GM21786 (cell line): ENCODE results near the gene MPG.
"Not testable (repeated sequence)": the region's sequence is repeated elsewhere in the genome, so short reads cannot be mapped to it uniquely, and the experiment has no call there.

Source experiments
- ATAC-seq: cut with Tn5 transposase; IDR thresholded peaks from one replicate; pipeline ENCODE4 v1.9.1; 2021; ENCODE audit not compliant: unreplicated experiment

The MPG gene

GRCh38 chr16:112153-112840, 34.3 kb downstream of the MPG start:
- ATAC-seq: no peak

GRCh38 chr16:114327-114726, 36.3 kb downstream of the MPG start:
- no peak for ATAC-seq

- ATAC-seq: no peak
Observed at GRCh38 chr16:116015-116414, 38.0 kb downstream of the MPG start.

- ATAC-seq: no peak
Observed at GRCh38 chr16:117379-118365, 39.6 kb downstream of the MPG start.

DNA sequence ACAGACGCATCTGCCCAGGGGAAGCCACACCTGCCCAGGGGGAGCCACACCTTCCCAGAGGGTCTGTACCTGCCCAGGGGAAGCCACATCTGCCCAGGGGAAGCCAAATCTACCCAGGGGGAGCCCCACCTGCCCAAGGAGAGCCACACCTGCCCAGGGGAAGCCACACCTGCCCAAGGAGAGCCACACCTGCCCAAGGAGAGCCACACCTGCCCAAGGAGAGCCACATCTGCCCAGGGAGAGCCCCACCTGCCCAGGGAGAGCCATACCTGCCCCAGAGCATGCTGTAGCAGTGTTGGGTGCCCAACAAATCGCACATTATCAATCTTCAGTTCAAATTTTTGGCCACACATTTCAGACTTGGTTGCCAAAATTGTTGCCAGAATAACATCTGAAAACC, 40.8 kb downstream of the MPG start:
- no peak for ATAC-seq

DNA sequence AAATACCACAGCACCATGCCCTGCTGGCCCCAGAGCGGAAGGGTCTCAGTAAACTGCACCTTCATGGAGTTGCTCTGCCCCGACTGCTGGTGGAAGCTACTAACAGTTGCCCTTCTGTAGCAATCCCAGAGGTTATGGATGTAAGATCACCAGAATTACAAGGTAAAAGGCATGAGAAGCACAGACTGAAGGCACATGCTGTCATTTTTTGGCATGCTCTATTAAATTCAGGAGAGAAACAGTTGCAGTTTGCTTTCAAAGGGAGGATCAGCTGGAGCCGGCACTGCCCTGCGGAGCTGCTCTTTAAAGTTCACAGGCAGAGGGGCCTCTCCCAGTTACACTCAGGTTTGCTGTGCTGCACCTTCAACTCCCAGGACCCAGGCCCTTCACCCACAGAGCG, 41.3 kb downstream of the MPG start:
- no peak for ATAC-seq

- ATAC-seq: no peak
Observed at GRCh38 chr16:119835-120491, 41.9 kb downstream of the MPG start.

- ATAC-seq: no peak
Observed at GRCh38 chr16:120756-121155, 42.7 kb downstream of the MPG start.

- ATAC-seq: no peak
Observed at GRCh38 chr16:122361-122760, 44.3 kb downstream of the MPG start.

DNA sequence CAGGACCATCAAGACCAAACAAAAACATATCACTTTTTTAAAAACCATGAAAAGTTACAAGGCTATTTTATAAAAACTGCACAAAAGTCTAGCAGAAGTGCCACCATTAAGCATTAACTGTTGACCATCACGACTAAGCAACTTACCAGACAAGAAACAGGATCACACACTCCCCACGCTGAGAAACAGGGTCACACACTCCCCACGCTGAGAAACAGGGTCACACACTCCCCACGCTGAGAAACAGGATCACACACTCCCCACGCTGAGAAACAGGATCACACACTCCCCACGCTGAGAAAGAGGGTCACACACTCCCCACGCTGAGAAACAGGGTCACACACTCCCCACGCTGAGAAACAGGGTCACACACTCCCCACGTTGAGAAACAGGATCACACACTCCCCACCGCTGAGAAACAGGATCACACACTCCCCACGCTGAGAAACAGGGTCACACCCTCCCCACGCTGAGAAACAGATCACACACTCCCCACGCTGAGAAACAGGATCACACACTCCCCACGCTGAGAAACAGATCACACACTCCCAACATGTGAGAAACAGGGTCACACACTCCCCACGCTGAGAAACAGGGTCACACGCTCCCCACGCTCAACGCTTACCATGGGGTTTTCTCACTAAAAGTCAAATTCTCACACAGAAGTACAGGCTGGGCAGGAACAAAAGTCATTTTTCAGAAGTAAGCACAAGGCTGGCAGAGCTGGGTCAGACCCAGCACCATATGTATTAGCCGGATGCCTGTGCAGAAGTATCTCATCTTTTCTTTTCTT, 45.7 kb downstream of the MPG start:
- ATAC-seq: not testable (repeated sequence)

- ATAC-seq: no peak
Observed at GRCh38 chr16:125011-125410, 47.0 kb downstream of the MPG start.

- no peak for ATAC-seq
Observed at GRCh38 chr16:129075-129474, 51.0 kb downstream of the MPG start.

DNA sequence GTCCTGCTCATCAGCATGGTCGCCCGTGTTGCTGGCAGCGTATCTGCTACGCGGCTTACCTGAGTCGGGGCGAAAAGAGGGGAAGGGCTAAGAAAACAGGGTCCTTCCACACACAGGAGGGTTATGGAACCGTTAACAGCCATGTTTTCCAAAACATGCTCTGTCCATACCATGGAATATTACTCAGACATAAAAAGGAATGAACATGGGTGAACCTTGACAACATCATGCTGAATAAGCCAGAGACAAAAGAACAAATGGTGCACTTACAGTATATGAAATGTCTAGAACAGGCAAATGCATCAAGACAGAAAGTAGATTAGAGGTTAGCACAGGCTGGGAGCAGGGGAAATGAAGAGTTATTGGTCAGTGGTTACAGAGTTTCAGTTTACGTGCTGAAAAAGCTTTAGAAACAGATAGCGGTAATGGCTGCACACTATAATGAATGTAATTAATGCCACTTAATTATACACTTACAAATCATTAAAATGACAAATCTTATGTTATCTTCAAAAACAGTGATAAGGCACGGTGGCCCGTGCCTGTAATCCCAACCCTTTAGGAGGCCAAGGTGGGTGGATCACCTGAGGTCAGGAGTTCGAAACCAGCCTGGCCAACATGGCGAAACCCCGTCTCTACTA, 52.6 kb downstream of the MPG start:
- ATAC-seq: no peak

- no peak for ATAC-seq
Observed at GRCh38 chr16:132120-132519, 54.1 kb downstream of the MPG start.

GRCh38 chr16:133716-134115, 55.7 kb downstream of the MPG start:
- no peak for ATAC-seq
